IPS-20b (cell line): Measurements from ENCODE around the gene SAP30.

Experiments used
- H3K27ac ChIP-seq: one replicate; pipeline ENCODE4 v1.5.1; 2013; ENCODE audit warnings: low read length
- H3K27me3 ChIP-seq: 2 replicates; pipeline ENCODE4 v1.6.1; 2013; ENCODE audit warnings: mild to moderate bottlenecking, low read length, inconsistent platforms; ENCODE audit not compliant: insufficient read depth
- H3K36me3 ChIP-seq: 2 replicates; pipeline ENCODE4 v1.6.1; 2013; ENCODE audit warnings: low read depth, mild to moderate bottlenecking, inconsistent platforms, low read length, moderate library complexity; ENCODE audit not compliant: insufficient read depth
- H3K4me1 ChIP-seq: 2 replicates; pipeline ENCODE4 v1.6.1; 2013; ENCODE audit warnings: mild to moderate bottlenecking, control low read depth, inconsistent platforms, low read length, moderate library complexity; ENCODE audit not compliant: insufficient read depth
- H3K4me3 ChIP-seq: 2 replicates; pipeline ENCODE4 v1.5.1; 2013; ENCODE audit warnings: mild to moderate bottlenecking, low read length, inconsistent platforms
- H3K9ac ChIP-seq: 2 replicates; pipeline ENCODE4 v1.6.1; 2013; ENCODE audit warnings: low read depth, mild to moderate bottlenecking, inconsistent platforms, low read length, moderate library complexity
- H3K9me3 ChIP-seq: 2 replicates; pipeline ENCODE4 v1.6.1; 2013; ENCODE audit warnings: mild to moderate bottlenecking, low read depth, low read length, inconsistent platforms; ENCODE audit not compliant: insufficient read depth

SAP30 gene

GRCh38 chr4:173370477-173371291 lies at the start of gene SAP30:
Gene SAP30, plus strand, starts transcription at chr4:173370954. Its CDS starts 229 bp downstream, at chr4:173371183.
- Histone ChIP-seq H3K9ac (peak within 1 kb of the TSS; percentile 84; the same call in 1 of the 2 replicates), H3K4me3 (peak within 1 kb of the TSS; percentile 91), H3K4me1 (peaks cover 3% of the 10 kb centered on the region; the same call in 1 of the 2 replicates), H3K27me3 (peaks cover 11% of the 10 kb centered on the region; the same call in 1 of the 2 replicates), H3K27ac (no peak within 1 kb of the TSS), H3K9me3 (no peaks in the 10 kb centered on the region), H3K36me3 (peaks cover 9% of the 10 kb centered on the region)

- H3K27me3 ChIP-seq: no peaks in the 10 kb centered on the region
- no peak overlapping the region for H3K9ac ChIP-seq
- no peak overlapping the region for H3K4me3 ChIP-seq
- no peak overlapping the region for H3K27ac ChIP-seq
- H3K4me1 ChIP-seq: no peaks in the 10 kb centered on the region
- H3K9me3 ChIP-seq: no peaks in the 10 kb centered on the region
- peaks cover 72% of the 10 kb centered on the region for H3K36me3 ChIP-seq
Observed at GRCh38 chr4:173325007-173325736, 45.6 kb upstream of the SAP30 start.

GRCh38 chr4:173328236-173328901 lies 42.4 kb upstream of the SAP30 start:
- peaks cover 73% of the 10 kb centered on the region for H3K36me3 ChIP-seq

GRCh38 chr4:173330590-173330989 lies 40.2 kb upstream of the SAP30 start:
- Histone ChIP-seq H3K9ac (no peak overlapping the region), H3K9me3 (no peaks in the 10 kb centered on the region), H3K27me3 (no peaks in the 10 kb centered on the region), H3K4me1 (peaks cover 9% of the 10 kb centered on the region; the same call in 1 of the 2 replicates), H3K4me3 (no peak overlapping the region), H3K36me3 (peaks cover 71% of the 10 kb centered on the region), H3K27ac (no peak overlapping the region)

More at GRCh38 chr4:173328236-173328901, 42.4 kb upstream of the SAP30 start:
- Histone ChIP-seq H3K4me3 (no peak overlapping the region), H3K9ac (no peak overlapping the region), H3K4me1 (peaks cover 9% of the 10 kb centered on the region; the same call in 1 of the 2 replicates), H3K9me3 (no peaks in the 10 kb centered on the region), H3K27me3 (no peaks in the 10 kb centered on the region), H3K27ac (no peak overlapping the region)

DNA sequence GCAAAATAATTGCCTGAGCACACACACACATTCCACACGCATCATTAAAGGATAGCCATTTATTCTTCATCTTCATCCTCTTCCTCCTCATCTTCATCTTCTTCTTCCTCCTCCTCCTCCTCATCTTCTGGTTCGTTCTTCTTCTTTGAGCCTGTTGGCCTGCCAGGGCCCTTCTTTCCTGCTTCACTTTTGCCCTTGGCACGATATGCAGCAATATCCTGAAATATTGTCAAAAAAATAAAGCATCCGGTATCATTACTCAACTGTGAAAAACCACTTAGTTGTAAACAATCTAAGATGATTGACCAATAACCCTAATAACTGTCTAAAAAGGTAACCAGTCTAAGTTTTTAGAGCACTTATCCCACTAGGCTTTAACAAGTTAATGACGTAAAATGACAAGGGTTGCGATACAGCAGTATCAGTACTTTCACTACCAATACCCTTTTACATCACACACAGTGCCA lies 38.7 kb upstream of the SAP30 start:
- H3K4me1 ChIP-seq: peaks cover 16% of the 10 kb centered on the region; the same call in 1 of the 2 replicates
- H3K36me3 ChIP-seq: peaks cover 59% of the 10 kb centered on the region
- no peak overlapping the region for H3K9ac ChIP-seq
- H3K4me3 ChIP-seq: peak overlapping the region; percentile 96
- no peak overlapping the region for H3K27ac ChIP-seq
- H3K9me3 ChIP-seq: no peaks in the 10 kb centered on the region
- H3K27me3 ChIP-seq: 0 out of 2 replicates have a peak, but pooled peaks cover 5% of the 10 kb centered on the region

- no peak overlapping the region for H3K27ac ChIP-seq
- no peaks in the 10 kb centered on the region for H3K9me3 ChIP-seq
- H3K4me3 ChIP-seq: peak overlapping the region; percentile 96
- peak overlapping the region; percentile 98; the same call in 1 of the 2 replicates for H3K9ac ChIP-seq
- peaks cover 53% of the 10 kb centered on the region for H3K36me3 ChIP-seq
- 0 out of 2 replicates have a peak, but pooled peaks cover 5% of the 10 kb centered on the region for H3K27me3 ChIP-seq
- H3K4me1 ChIP-seq: peaks cover 16% of the 10 kb centered on the region; the same call in 1 of the 2 replicates
Observed at GRCh38 chr4:173332963-173333657, 37.6 kb upstream of the SAP30 start.

DNA sequence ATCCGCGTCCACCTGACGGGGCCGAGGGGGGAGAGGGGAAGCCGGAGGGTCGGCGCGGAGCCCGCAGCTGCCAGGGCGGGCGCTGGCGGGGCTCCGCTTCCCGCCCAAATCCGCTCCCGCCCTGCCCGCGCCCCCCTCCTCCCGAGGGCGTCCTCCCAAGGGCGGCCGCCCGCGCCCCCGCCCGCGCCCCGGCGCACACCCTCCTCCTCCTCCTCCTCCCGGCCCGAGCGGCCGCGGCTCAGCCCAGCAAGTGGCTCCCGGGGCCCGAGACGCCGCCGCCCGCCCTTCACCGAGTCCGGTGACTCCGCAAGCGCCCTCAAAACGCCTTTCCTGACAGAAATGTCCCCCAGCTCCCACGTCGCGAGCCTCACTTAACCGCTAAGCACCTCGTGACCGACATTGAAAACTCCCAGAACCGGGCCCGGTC lies 37.1 kb upstream of the SAP30 start:
- Histone ChIP-seq H3K4me3 (peak overlapping the region; percentile 96), H3K9ac (peak overlapping the region; percentile 98), H3K36me3 (peaks cover 48% of the 10 kb centered on the region), H3K9me3 (no peaks in the 10 kb centered on the region), H3K27ac (peak overlapping the region; percentile 95), H3K27me3 (0 out of 2 replicates have a peak, but pooled peaks cover 5% of the 10 kb centered on the region), H3K4me1 (peaks cover 16% of the 10 kb centered on the region; the same call in 1 of the 2 replicates)

DNA sequence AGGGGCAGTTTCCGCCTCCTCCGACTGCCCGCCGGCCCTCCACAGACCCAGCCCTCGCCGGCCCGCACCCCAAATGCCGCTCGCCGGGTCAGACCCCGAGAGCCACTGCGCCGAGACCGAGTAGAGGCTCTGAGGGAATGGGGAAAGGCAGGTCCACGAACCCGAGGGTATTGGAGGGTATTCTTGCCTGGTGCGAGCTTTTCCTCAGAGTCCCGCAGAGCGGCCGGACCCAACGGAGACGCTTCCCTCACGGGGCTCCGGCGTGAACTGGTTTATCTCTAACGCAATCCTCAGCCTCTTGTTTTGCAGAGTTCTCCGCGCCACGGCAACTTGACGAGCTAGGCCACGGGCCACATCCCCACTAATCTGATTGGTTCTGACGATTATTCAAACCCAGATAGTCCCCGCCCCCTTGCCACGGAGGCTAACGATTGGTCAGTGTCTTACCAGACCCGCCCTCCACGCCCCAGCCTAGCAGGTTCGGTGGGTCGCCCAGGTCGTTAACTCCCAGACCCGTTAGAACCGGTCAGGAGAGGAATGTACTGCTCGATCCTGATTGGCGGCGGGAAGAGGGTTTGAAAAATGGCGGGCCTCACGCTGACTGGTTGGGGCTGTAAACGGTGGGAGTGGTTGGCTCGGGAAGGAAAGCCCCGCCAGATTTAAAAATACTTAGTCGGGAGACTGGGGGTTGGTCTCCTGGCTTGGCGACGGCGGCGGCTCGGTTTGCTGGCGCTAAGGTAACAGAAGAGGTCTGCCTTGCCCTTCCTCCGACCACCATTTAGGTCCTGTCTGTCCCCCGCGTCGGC lies 36.5 kb upstream of the SAP30 start, which contains the start of gene HMGB2:
TSS of gene HMGB2 (minus strand) at position 274 of the 806 bp plus-strand sequence. CDS start 709 bp downstream, outside the sequence.
- peak within 1 kb of the TSS; percentile 95 for H3K27ac ChIP-seq
- H3K9ac ChIP-seq: peak within 1 kb of the TSS; percentile 98
- H3K9me3 ChIP-seq: no peaks in the 10 kb centered on the region
- peaks cover 42% of the 10 kb centered on the region for H3K36me3 ChIP-seq
- 0 out of 2 replicates have a peak, but pooled peaks cover 5% of the 10 kb centered on the region for H3K27me3 ChIP-seq
- peak within 1 kb of the TSS; percentile 96 for H3K4me3 ChIP-seq
- H3K4me1 ChIP-seq: peaks cover 16% of the 10 kb centered on the region; the same call in 1 of the 2 replicates

GRCh38 chr4:173334891-173335752 lies 35.6 kb upstream of the SAP30 start:
- H3K9ac ChIP-seq: peak overlapping the region; percentile 91
- no peaks in the 10 kb centered on the region for H3K9me3 ChIP-seq
- H3K36me3 ChIP-seq: peaks cover 33% of the 10 kb centered on the region
- peak overlapping the region; percentile 96 for H3K4me3 ChIP-seq
- H3K4me1 ChIP-seq: peaks cover 16% of the 10 kb centered on the region; the same call in 1 of the 2 replicates
- peak overlapping the region; percentile 36 for H3K27ac ChIP-seq
- 0 out of 2 replicates have a peak, but pooled peaks cover 5% of the 10 kb centered on the region for H3K27me3 ChIP-seq
